Subcutaneous abdominal adipose tissue (tissue), 5 donors: Measurements from ENCODE around the gene VSIG10L.

Experiments
- H3K27ac ChIP-seq: one replicate; pipeline ENCODE4 v1.7.0; 2013; ENCODE audit warnings: low read depth, mild to moderate bottlenecking, inconsistent platforms, low read length, moderate library complexity
- H3K27me3 ChIP-seq, 5 donors: one replicate each; pipeline ENCODE4 v1.7.0; 2013; ENCODE audit warnings: low read length in 5 of 5, inconsistent platforms in 1 of 5; ENCODE audit not compliant: control insufficient read depth in 5 of 5, insufficient read depth in 4 of 5
- H3K36me3 ChIP-seq, 5 donors: one replicate each; pipeline ENCODE4 v1.7.0; 2013; ENCODE audit warnings: low read length in 5 of 5; ENCODE audit not compliant: control insufficient read depth in 5 of 5, insufficient read depth in 5 of 5
- H3K4me1 ChIP-seq, 5 donors: one replicate each; pipeline ENCODE4 v1.7.0; 2013; ENCODE audit warnings: low read length in 5 of 5, mild to moderate bottlenecking in 3 of 5, moderate library complexity in 1 of 5; ENCODE audit not compliant: control insufficient read depth in 5 of 5, insufficient read depth in 5 of 5
- H3K4me3 ChIP-seq, 5 donors: one replicate each; pipeline ENCODE4 v1.7.0; 2013; ENCODE audit warnings: low read length in 5 of 5, low read depth in 1 of 5
- H3K9ac ChIP-seq, 5 donors: one replicate each; pipeline ENCODE4 v1.7.0; 2013; ENCODE audit warnings: low read length in 5 of 5, mild to moderate bottlenecking in 4 of 5, moderate library complexity in 3 of 5
- H3K9me3 ChIP-seq, 5 donors: one replicate each; pipeline ENCODE4 v1.7.0; 2013; ENCODE audit warnings: low read length in 5 of 5; ENCODE audit not compliant: control insufficient read depth in 5 of 5
- donor health status: healthy.
- donor health status: healthy.
- donor health status: healthy.
- donor health status: healthy.
- donor health status: healthy.

The VSIG10L gene

DNA sequence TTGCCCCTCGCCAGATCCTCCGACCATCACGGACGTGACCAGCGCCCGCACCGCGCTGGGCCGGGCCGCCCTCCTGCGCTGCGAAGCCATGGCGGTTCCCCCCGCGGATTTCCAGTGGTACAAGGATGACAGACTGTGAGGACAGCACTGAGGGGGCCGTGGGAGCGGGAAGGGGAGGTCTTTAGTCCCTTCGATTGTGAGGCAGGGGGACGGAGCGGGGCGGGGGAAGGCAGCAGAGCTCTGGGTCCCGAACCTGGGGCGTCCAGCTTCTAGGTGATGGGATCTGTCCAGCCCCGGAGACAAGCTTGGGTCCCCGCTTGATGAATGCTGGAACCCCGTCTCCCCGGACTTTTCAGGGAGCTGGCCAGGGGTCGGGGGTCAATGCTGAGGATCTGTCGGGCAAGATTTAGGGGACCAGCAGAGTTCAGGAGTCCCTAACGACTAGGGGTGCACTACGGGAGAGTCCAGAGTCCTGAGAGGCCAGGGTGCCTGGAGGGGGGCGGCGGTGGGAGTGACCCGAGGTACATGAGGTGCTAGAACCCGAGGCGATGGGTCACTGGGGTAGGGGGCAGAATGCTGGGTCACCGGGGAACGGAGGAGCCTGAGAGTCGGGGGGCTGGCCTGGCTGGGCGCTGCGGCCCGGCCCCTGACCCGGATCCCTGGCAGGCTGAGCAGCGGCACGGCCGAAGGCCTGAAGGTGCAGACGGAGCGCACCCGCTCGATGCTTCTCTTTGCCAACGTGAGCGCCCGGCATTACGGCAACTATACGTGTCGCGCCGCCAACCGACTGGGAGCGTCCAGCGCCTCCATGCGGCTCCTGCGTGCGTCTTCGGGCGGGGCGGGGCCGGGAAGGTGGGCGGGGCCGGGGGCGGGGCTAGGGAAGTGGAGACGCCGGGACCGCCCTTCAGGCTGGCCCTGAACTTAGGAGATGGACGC, 14.6 kb downstream of the VSIG10L start:
- Histone ChIP-seq H3K36me3 (peaks cover 0 to 4% (median 3%) of the 10 kb centered on the region in 5 donors), H3K4me3 (peak overlapping the region; percentile 11 to 52 (median 40)), H3K27ac (no peak overlapping the region), H3K9ac (peak overlapping the region in 1 of 5 donors; percentile 37), H3K9me3 (peaks cover 0 to 4% (median 0%) of the 10 kb centered on the region in 5 donors), H3K27me3 (peaks cover 6 to 29% (median 15%) of the 10 kb centered on the region in 5 donors), H3K4me1 (peaks cover 0 to 25% (median 21%) of the 10 kb centered on the region in 5 donors)

DNA sequence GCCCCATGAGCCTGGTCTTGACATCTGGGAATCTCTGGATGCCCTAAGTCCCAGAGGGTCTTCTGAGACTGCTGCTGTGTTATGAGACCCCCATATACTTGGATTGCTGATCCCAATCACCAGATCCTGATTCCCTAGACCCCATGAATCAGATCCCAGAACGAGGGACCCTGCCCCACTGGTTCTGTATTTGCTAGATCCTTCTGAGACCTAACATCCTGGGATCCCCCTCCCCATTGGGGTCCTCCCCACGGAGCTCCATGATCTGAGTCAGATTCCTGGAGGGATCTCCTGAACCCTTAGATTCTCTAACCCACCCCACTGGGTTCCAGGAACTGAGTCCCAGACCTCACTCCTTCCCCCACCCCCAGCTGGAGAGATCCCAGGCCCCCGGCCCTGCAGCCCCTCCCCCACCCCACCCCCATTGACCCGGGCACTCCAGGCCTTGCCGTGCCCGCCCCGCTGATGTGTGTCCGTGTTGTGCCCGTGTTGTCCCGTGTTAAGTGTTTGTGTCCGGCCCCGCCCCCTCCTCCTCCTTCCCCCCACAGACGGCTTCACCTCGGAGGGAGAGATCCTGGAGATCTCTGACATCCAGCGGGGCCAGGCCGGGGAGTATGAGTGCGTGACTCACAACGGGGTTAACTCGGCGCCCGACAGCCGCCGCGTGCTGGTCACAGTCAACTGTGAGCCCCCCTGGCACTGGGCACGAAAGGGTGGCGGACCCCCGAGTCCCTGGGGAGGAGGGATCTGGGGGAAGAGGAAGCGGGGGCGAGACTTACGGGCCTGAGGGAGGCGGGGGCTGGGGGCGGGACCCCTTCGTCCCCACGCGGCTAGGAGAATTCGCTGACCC, 15.5 kb downstream of the VSIG10L start:
- Histone ChIP-seq H3K9ac (no peak overlapping the region), H3K4me1 (peaks cover 0 to 25% (median 21%) of the 10 kb centered on the region in 5 donors), H3K9me3 (peaks cover 0 to 4% (median 0%) of the 10 kb centered on the region in 5 donors), H3K27ac (no peak overlapping the region), H3K27me3 (peaks cover 6 to 29% (median 16%) of the 10 kb centered on the region in 5 donors), H3K4me3 (no peak overlapping the region), H3K36me3 (peaks cover 0 to 2% (median 0%) of the 10 kb centered on the region in 5 donors)

DNA sequence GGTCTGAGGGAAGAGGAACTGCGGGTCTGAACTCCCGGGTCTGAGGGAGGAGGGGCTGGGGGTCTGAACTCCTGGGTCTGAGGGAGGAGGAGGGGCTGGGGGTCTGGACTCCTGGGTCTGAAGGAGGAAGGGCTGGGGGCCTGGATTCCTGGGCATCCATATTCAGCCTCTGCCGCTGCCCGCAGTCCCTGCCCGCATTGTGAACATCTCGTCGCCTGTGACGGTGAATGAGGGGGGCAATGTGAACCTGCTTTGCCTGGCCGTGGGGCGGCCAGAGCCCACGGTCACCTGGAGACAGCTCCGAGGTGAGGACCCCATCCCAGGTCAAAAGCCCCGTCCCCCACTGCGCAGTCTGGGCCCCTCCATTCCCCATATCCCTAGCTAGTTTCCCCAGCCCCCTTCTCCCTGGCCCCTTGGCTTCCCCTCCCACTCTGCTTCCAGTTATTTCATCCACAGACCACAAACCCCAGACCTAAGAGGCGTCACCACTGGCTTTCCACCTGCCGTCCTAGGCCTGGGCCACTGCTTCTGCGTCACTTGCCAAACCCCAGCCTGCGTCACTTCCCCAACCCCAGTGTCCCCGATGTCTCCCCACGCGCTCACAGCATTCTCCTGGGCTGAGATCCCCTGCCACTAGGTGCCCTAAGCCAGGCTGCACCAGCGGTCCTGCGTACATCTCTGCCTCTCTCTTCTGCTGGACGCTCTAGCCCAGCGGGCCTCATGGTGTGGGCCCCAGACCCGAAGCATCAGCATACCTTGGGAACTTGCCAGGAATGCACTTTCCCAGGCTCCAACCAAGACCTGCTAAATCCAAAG, 16.6 kb downstream of the VSIG10L start:
- H3K36me3 ChIP-seq, result no peaks in the 10 kb centered on the region
- peaks cover 6 to 29% (median 15%) of the 10 kb centered on the region in 5 donors for H3K27me3 ChIP-seq
- H3K9me3 ChIP-seq, result no peaks in the 10 kb centered on the region
- no peak overlapping the region for H3K4me3 ChIP-seq
- no peak overlapping the region for H3K9ac ChIP-seq
- H3K4me1 ChIP-seq, result peaks cover 0 to 25% (median 22%) of the 10 kb centered on the region in 5 donors
- no peak overlapping the region for H3K27ac ChIP-seq

DNA sequence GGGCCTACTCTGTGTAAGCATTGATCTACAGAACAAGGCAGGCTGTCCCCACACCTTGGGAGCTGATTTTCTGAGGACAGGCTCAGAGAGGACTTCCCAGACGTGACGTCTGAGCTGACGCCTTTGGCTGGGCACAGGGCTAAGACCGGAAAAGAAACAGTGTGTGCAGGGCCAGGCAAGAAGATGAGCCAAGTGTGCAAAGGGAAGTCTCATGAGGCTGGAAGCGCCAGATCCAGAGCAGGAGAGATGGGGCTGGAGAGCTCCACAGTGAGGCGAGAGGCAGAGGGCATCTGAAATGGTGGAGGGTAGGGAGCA, 17.8 kb downstream of the VSIG10L start:
- Histone ChIP-seq H3K36me3 (no peaks in the 10 kb centered on the region), H3K27ac (no peak overlapping the region), H3K4me3 (no peak overlapping the region), H3K27me3 (peaks cover 6 to 20% (median 13%) of the 10 kb centered on the region in 5 donors), H3K9ac (no peak overlapping the region), H3K4me1 (peaks cover 0 to 25% (median 22%) of the 10 kb centered on the region in 5 donors), H3K9me3 (no peaks in the 10 kb centered on the region)

DNA sequence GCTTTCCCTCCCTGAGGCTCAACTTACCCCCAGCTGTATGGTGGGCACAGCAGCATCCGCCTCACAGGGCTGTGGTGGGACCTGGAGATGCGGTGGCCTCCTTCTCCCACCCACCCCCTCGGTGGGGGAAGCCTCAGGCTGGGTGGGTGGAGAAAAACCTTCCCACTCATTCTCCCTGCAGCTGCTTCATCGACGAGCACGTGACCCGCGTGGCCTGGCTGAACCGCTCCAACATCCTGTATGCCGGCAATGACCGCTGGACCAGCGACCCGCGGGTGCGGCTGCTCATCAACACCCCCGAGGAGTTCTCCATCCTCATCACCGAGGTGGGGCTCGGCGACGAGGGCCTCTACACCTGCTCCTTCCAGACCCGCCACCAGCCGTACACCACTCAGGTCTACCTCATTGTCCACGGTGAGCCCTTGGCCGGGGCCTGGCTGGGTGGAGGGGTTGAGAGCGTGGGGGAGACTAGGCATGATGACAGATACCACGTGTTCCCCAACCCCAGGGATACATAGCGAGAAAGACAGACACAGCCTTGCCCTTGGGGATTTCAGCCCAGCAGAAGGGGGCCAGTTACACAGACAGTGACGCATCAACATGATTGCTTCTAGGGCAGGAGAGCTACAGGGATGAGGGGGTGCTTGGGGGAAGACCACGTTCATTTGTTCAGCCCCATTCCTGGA, 18.3 kb downstream of the VSIG10L start:
- no peak overlapping the region for H3K4me3 ChIP-seq
- H3K27ac ChIP-seq, result no peak overlapping the region
- no peaks in the 10 kb centered on the region for H3K9me3 ChIP-seq
- no peak overlapping the region for H3K9ac ChIP-seq
- H3K27me3 ChIP-seq, result peaks cover 4 to 21% (median 15%) of the 10 kb centered on the region in 5 donors
- H3K36me3 ChIP-seq, result no peaks in the 10 kb centered on the region
- peaks cover 0 to 25% (median 22%) of the 10 kb centered on the region in 5 donors for H3K4me1 ChIP-seq

DNA sequence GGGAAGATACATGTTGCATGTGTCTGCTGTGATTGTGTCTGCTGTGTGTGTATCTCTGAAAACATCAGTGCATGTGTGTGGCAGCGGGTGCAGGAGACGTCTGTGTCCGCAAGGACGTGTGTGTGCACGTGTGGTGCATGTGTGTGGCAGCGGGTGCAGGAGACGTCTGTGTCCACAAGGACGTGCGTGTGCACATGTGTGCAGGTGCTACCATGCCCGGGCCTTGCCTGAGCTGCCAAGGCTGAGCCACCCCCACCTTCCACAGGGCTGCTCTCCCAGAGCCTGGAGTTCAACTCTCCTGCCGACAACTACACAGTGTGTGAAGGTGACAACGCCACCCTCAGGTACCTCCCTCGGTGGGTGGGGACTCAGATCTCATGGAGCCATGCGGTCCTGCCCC, 20.1 kb downstream of the VSIG10L start:
- Histone ChIP-seq H3K27ac (no peak overlapping the region), H3K9me3 (no peaks in the 10 kb centered on the region), H3K9ac (no peak overlapping the region), H3K36me3 (no peaks in the 10 kb centered on the region), H3K4me1 (peaks cover 0 to 13% (median 10%) of the 10 kb centered on the region in 5 donors), H3K4me3 (no peak overlapping the region), H3K27me3 (peaks cover 3 to 19% (median 11%) of the 10 kb centered on the region in 5 donors)

DNA sequence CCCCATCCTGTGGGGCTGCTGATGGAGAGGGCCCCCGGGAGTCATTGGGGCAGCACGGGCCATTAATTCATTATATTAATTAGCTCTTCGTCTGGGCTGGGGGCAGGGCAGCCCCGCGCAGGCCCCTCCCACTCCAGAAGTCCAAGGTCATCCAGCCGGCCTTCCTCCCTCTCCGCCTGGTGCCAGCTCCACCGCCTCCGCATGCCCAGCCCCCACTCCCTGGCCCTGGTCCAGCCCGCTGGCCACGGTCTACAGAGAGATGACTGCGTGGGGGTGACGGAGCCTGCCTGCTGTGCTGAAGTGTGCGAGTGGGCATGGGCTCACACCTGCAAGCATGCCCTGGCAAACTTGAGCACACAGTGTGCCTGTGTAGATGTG, 21.7 kb downstream of the VSIG10L start:
- Histone ChIP-seq H3K27ac (no peak overlapping the region), H3K36me3 (no peaks in the 10 kb centered on the region), H3K4me1 (peaks cover 0 to 13% (median 10%) of the 10 kb centered on the region in 5 donors), H3K27me3 (peaks cover 3 to 19% (median 11%) of the 10 kb centered on the region in 5 donors), H3K4me3 (no peak overlapping the region), H3K9me3 (no peaks in the 10 kb centered on the region), H3K9ac (no peak overlapping the region)

DNA sequence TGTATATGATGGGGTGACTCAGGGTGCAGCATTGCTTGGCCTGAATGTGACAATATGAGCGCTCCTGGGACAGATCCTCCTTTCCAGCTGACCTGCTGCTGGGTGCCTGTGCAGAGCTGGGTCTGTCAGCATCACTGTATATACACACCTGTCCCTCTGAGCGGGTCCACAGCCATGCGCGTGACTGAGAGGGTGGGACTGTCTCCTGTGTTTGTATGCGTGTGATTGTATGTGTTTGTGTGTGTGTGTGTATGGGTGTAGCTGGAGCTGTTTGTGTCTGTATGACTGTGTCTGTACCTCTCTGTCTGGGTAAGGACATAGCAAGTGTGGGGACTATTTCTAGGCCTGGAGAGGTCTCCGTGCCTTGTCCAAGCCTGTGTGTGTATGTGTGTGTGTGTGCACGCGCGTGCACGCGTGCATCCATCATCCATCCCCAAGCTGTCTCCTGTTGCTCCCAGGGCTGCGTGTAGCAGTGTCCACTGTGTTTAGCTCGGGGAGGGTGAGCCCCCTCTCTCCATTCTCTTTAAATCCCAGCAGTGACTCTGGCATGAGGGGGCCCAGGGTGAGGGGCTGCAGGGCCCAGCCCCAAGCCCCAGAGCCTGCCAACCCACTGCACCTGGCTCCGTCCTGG, 22.2 kb downstream of the VSIG10L start:
- no peak overlapping the region for H3K4me3 ChIP-seq
- peaks cover 3 to 19% (median 11%) of the 10 kb centered on the region in 5 donors for H3K27me3 ChIP-seq
- no peaks in the 10 kb centered on the region for H3K36me3 ChIP-seq
- peaks cover 0 to 13% (median 10%) of the 10 kb centered on the region in 5 donors for H3K4me1 ChIP-seq
- no peak overlapping the region for H3K27ac ChIP-seq
- peaks cover 0 to under 1% (median 0%) of the 10 kb centered on the region in 5 donors for H3K9me3 ChIP-seq
- H3K9ac ChIP-seq, result no peak overlapping the region
